Hepatocyte (in vitro differentiated cells): ENCODE measurements around the gene CR2.

ENCODE experiments used
- CTCF ChIP-seq: fragments of 200-600 bp; sonication (generic); IDR thresholded peaks from 2 replicates; pipeline ENCODE4 v1.5.1; 2016; ENCODE audit warnings: antibody characterized with exemption, mild to moderate bottlenecking; ENCODE audit not compliant: poor library complexity
- EZH2 ChIP-seq: fragments of 200-600 bp; sonication (generic); IDR thresholded peaks from 2 replicates; pipeline ENCODE4 v1.6.1; 2016; ENCODE audit warnings: antibody characterized with exemption, mild to moderate bottlenecking, borderline replicate concordance
- EZH2phosphoT487 ChIP-seq: fragments of 200-600 bp; sonication (generic); IDR thresholded peaks from one replicate; pipeline ENCODE4 v1.6.1; 2018; ENCODE audit warnings: antibody characterized with exemption, mild to moderate bottlenecking, low read depth, moderate library complexity; ENCODE audit not compliant: unreplicated experiment, severe bottlenecking

DNA sequence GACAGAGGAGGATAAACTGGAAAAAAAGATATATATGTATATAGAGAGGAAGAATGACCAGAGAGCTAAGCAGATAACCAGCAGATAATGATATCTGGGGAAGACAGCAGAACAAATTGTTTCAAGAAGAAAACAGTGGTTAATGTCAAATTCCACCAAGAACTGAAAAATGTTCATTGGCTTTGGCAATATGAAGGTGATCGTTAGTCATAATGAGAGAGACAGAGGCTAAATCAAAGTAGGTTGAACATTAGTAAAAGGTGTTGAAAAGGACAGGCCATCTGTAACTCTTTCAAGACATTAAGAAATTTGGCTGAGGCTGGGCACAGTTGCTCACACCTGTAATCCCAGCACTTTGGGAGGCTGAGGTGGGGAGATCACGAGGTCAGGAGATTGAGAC is 25.3 kb upstream of the CR2 start:
- TF ChIP-seq CTCF (no peak), EZH2 (no peak), EZH2phosphoT487 (no peak)
